GM23338 (cell line): ENCODE data around the gene CUTC. TPM values are rescaled to one million over a fixed set of nuclear protein-coding genes. Genes with fewer than 3 reads are reported as not detected.

ENCODE experiments used
- polyA plus RNA-seq: library from polyadenylated mRNA; unstranded; fragments of >200 nt; fragmentation: Nextera tagmentation; extraction: Ambion mirVana; gene quantifications from 2 replicates; pipeline ENCODE4 v1.2.1, GENCODE V29; 2016
- total RNA-seq: library from RNA; depleted of rRNA; stranded (reverse); fragments of >200 nt; shearing (Covaris generic); gene quantifications from 2 replicates; pipeline ENCODE4 v1.2.3, GENCODE V29; 2014; rRNA removed

CUTC gene
- total and polyA plus RNA-seq, 2 experiments from 2014 or later: 20.2 to 30.4 TPM

Other genes with a start within 250 kb of the CUTC start
- not detected in 2 replicates for gene NKX2-3, start 199.3 kb upstream of the CUTC start, total RNA-seq
- not detected in 2 replicates for gene NKX2-3, start 199.3 kb upstream of the CUTC start, polyA plus RNA-seq
- 10.1 and 12.4 TPM in 2 replicates for gene SLC25A28, start 111.8 kb upstream of the CUTC start, total RNA-seq
- 15.5 and 16.4 TPM in 2 replicates for gene SLC25A28, start 111.8 kb upstream of the CUTC start, polyA plus RNA-seq
- gene ENTPD7, start 72.7 kb upstream of the CUTC start, total RNA-seq: 11.8 and 12.6 TPM in 2 replicates
- 1.0 and 1.7 TPM in 2 replicates for gene ENTPD7, start 72.7 kb upstream of the CUTC start, polyA plus RNA-seq
- 38.1 and 39.5 TPM in 2 replicates for gene COX15, start 107 bp upstream of the CUTC start, total RNA-seq
- gene COX15, start 107 bp upstream of the CUTC start, polyA plus RNA-seq: 15.7 and 22.3 TPM in 2 replicates
- gene ABCC2, start 50.4 kb downstream of the CUTC start, total RNA-seq: 0.45 and 1.0 TPM in 2 replicates
- gene ABCC2, start 50.4 kb downstream of the CUTC start, polyA plus RNA-seq: 1.3 and 2.4 TPM in 2 replicates